ENCODE measurements around the gene RGS6.

Gene RGS6

DNA sequence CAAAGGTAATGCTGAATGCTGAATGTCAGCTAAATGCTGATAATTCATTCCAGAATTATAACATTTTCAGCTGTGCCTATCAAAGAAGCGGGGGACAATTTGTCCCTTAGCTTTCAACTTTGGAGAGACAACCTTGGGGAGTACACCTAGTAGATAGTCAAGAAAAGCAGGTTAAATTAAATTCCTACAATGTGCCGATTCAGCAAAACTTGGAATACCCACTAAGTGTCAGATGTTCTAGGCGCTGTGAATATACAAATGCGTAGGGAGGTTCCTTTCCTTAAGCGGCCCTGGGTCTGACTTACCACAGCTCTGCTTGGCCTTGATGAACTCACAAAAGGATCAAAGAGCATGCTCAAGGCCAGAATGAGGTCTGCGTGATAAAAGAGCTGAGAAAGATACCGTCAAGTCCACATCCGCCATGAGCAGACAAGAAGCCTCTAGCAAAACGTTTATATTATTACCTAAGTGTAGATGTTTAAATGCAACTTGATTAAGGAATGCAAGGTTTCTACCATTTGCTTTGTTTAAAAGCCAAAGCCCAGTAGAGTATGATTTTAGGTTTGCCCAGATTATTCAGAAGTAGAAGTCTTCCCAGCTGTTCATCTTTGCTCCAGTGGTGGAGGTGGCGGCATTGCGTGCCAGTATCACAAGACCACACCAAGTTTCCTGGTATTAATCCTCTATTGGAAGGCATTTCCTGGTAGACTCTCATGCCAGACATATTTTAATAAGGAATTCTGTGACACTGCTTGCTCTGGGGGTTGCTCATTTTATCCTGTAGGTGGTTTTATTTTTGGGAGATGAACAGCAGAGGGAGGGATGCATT lies 593.1 kb downstream of the RGS6 start:
- TF ChIP-seq CTCF (IDR thresholded peaks at IDR 0.05; ENCODE audit: insufficient read depth, low read length, poor library complexity, severe bottlenecking): no peak
- Histone ChIP-seq H3K36me3 (ENCODE audit: control insufficient read depth, insufficient read depth, low read length) (no peaks in the 10 kb centered on the region; the same call in none of the 2 replicates), H3K27me3 (replicated peaks; ENCODE audit: control insufficient read depth, insufficient read depth, low read length) (no peaks in the 10 kb centered on the region), H3K4me3 (replicated peaks; ENCODE audit: low read depth, low read length) (no peak overlapping the region)
- DNase-seq (ENCODE audit: extremely low read depth, insufficient read length): no peak

- TF ChIP-seq CTCF (IDR thresholded peaks at IDR 0.05; ENCODE audit: insufficient read depth, low read length, poor library complexity, severe bottlenecking): no peak
- no peak for DNase-seq (ENCODE audit: extremely low read depth, insufficient read length)
Observed at GRCh38 chr14:72527591-72527990, 595.4 kb downstream of the RGS6 start.

DNA sequence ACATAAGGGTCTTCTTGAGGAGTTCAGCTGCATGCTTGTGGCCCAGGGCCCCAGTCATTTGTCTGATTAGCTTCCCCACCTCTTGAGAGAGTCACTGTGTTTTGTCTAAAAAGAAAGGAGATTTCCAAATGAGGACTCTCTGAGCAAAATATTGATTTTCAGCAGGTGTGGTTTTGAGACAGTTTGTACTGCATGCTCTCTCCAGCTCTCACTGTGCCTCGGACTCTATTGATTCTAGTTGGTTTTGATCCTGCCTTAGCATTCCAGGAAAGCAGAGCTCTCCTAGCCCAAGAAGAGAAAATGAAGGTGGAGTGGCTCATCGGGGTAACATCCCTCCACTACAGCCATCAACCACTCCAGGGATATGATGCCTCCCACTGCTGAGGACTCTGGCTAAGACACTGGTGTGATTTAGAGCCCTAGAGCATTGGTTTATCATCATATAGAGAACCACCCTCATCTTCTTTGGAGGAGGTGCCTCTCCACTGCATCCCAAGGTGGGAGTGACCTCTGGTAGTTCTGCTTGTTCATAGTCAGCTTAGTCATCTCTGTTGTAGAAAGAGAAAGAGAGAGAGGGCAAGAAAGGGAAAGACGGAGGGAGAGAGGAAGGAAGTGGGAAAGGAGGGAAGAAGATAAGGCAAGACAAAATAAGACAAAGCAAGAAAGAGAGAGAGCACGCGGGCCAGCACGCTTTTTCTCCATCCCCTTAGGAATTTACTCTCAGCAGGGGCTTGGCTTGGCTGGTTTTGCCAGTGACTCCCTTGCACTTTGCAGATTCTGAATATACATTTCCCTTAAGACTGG lies 596.0 kb downstream of the RGS6 start:
- no peak for TF ChIP-seq CTCF (IDR thresholded peaks at IDR 0.05; ENCODE audit: insufficient read depth, low read length, poor library complexity, severe bottlenecking)

More at GRCh38 chr14:72527591-72527990, 595.4 kb downstream of the RGS6 start:
- H3K27me3 ChIP-seq (replicated peaks; ENCODE audit: control insufficient read depth, insufficient read depth, low read length): no peaks in the 10 kb centered on the region
- H3K36me3 ChIP-seq (ENCODE audit: control insufficient read depth, insufficient read depth, low read length): no peaks in the 10 kb centered on the region; the same call in 1 of the 2 replicates
- H3K4me3 ChIP-seq (replicated peaks; ENCODE audit: low read depth, low read length): no peak overlapping the region

GRCh38 chr14:72528863-72529175 lies 596.6 kb downstream of the RGS6 start:
- no peak for TF ChIP-seq CTCF (IDR thresholded peaks at IDR 0.05; ENCODE audit: insufficient read depth, low read length, poor library complexity, severe bottlenecking)
- H3K27me3 ChIP-seq (replicated peaks; ENCODE audit: control insufficient read depth, insufficient read depth, low read length): no peaks in the 10 kb centered on the region
- no peaks in the 10 kb centered on the region; the same call in 1 of the 2 replicates for H3K36me3 ChIP-seq (ENCODE audit: control insufficient read depth, insufficient read depth, low read length)
- no peak overlapping the region for H3K4me3 ChIP-seq (replicated peaks; ENCODE audit: low read depth, low read length)
- no peak for DNase-seq (ENCODE audit: extremely low read depth, insufficient read length)

More for the DNA sequence above, 596.0 kb downstream of the RGS6 start:
- no peaks in the 10 kb centered on the region; the same call in 1 of the 2 replicates for H3K36me3 ChIP-seq (ENCODE audit: control insufficient read depth, insufficient read depth, low read length)
- no peak overlapping the region for H3K4me3 ChIP-seq (replicated peaks; ENCODE audit: low read depth, low read length)
- H3K27me3 ChIP-seq (replicated peaks; ENCODE audit: control insufficient read depth, insufficient read depth, low read length): no peaks in the 10 kb centered on the region
- DNase-seq (ENCODE audit: extremely low read depth, insufficient read length): no peak

DNA sequence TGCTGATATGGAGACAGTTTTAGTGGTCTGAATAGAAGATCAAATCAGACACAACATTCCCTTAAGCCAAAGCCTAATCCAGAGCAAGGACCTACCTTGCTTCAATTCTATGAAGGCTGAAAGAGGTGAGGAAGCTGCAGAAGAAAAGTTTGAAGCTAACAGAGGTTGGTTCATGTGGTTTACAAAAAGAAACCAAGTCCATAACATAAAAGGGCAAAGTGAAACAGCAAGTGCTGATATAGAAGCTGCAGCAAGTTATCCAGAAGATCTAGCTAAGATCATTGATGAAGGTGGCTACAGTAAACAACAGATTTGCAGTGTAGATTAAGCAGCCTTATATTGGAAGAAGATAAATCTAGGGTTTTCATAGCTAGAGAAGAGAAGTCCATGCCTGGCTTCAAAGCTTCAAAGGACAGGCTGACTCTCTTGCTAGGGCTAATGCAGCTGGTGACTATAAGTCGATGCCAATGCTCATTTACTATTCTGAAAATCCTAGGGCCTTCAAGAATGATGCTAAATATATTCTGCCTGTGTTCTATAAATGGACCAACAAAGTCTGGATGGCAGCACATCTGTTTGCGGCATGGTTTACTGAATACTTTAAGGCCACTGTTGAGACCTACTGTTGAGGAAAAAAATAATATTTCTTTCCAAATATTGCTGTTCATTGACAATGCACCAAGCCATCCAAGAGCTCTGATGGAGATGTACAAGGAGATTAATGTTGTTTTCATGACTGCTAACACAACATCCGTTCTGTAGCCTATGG lies 600.6 kb downstream of the RGS6 start:
- no peaks in the 10 kb centered on the region for H3K27me3 ChIP-seq (replicated peaks; ENCODE audit: control insufficient read depth, insufficient read depth, low read length)
- no peak for TF ChIP-seq CTCF (IDR thresholded peaks at IDR 0.05; ENCODE audit: insufficient read depth, low read length, poor library complexity, severe bottlenecking)

More for the DNA sequence above, 600.6 kb downstream of the RGS6 start:
- no peak overlapping the region for H3K4me3 ChIP-seq (replicated peaks; ENCODE audit: low read depth, low read length)
- no peak for DNase-seq (ENCODE audit: extremely low read depth, insufficient read length)
- H3K36me3 ChIP-seq (ENCODE audit: control insufficient read depth, insufficient read depth, low read length): no peaks in the 10 kb centered on the region; the same call in 1 of the 2 replicates
